ENCODE measurements around the gene OXSM.

GRCh38 chr3:25817638-25818037 is 27.7 kb downstream of the OXSM start:
- TF ChIP-seq CTCF (IDR thresholded peaks at IDR 0.05) (no peak), POLR2A (IDR thresholded peaks at IDR 0.05) (no peak)

All from heart left ventricle (tissue), 13 donors.